GM18502 (cell line): Measurements from ENCODE around the gene BBX.
"Not testable (repeated sequence)": the region's sequence is repeated elsewhere in the genome, so short reads cannot be mapped to it uniquely, and the experiment has no call there.

ENCODE experiments used
- ATAC-seq: cut with Tn5 transposase; IDR thresholded peaks from one replicate; pipeline ENCODE4 v1.9.1; 2021; ENCODE audit warnings: mild to moderate bottlenecking; ENCODE audit not compliant: unreplicated experiment, poor library complexity

Gene BBX

DNA sequence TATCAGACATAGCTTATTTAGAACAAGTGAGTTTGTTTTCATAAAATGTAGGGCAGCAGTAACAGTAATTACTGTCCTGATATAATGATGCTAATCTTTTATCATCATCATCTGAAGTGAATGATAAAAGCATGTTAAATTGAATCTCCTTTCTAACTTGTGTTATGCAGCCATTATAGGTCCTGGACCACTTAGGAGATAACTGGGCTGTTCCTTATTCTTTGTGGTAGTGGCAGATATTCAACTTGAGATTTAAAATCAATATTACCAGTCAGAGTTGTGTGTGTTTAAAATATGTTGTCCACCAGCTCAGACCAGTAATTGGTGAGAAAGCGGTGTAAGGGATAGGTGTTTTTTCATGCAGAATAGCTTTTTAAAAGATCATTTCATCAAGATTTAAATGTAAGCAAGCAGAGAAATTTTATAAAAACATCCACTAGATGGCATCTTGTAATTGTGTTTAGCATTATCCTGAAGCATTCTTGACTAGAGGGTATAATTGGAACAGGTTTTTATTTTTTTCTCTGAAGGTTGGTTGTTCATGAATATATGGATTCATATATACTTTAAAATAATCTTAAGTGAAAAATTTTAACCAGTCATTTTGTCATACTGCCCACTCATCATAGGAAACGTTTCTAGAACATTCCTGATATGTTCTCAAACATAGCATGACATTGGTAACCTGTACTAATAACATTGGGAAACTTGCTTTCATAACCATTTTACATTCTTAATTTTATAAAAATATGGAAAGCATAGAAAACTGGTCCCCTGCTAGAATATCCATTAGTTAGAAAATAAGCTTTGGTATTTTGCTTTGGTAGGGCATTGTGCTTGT, 153.9 kb downstream of the BBX start:
- no peak for ATAC-seq

DNA sequence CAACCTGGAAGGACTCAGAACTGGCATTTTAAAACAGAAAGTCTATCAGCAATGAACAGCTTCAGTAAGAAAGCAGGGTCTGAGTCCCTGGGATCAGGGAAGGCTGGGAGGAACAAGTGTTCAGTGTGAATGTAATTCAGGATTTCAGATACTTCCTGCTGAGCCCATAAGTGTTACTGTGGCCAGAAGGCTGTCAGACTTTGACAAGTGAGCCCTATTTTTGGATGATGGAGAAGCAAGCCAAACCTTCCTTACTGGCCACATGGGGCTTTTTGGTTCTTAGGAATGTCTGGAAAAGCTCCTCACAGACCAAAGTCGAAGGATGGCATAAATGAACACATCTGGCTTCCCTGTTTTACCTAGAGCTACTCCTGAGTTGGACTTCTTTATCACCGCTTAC, 157.2 kb downstream of the BBX start:
- ATAC-seq = no peak

DNA sequence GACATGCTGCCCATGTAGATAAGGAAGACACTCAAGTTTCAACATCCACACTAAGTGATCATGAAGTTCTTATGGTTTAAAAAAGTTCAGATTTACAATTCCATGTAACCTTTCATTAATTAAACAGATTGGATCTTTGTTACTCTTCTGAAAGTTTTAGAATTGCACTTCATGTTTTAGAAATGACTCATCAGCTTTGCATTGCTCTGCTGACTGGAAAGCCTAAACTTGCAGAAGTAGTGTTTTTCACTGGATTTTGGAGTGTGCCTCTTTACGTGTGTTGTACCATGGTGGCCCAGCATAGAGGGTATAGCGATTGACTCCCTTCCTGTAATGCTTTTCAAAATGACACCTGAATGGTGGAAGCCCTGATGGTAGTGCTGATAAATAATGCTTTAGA, 157.9 kb downstream of the BBX start:
- ATAC-seq = peak; percentile 70

DNA sequence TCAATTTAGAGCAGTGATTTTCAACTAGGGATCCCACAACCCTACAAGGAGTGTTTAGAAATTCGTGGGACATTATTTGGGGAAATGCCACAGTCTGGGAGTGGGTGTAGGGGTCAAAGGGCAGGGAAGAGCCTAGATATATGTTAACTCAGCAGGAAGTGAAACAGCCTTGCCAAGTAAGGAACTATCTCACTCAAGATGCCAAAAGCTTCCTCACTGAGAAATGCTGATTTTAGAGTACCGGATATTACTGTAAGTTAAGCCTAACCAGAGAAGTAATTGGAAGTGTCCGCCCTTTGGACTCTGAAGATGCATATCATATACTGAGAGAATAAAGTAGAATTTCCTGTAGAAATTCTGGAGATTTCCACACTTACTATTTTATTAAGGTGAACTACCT, 158.6 kb downstream of the BBX start:
- ATAC-seq = no peak

DNA sequence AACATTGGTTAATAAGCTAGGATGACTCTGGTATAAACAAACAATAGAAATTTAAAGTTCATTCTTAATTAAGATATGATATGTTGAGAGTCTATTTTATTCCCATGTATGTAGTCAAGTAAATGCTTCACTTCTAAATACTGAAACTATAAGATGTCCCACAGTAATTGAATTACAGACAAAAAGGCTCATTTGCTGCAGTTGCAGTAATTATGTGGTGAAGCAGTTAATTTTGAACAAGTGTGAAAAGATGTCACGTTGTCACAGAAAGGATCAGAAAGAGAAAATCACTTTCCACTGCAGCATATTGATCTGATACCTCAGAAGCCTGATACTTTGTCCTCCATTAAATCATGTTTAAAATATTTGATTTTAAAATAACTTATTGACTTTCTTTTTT, 159.8 kb downstream of the BBX start:
- no peak for ATAC-seq

DNA sequence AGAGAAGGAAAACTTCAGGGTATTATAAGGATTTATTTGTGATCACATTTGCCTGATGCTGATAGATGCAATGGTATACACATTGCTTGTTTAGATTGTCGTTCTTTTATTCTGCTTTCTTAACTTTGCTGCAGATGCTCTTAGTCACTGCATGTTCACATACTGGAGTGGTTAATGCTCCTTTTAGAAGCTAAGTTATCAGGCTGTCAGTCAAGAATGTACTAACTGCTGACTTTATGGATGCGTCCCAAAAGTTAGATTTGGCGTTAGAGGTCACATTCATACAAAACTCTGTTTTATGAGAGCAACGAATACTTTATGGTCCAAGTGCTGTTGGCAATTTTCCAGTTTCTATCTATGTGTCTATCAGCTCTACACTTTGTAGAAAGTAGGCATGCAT, 160.7 kb downstream of the BBX start:
- ATAC-seq = no peak

DNA sequence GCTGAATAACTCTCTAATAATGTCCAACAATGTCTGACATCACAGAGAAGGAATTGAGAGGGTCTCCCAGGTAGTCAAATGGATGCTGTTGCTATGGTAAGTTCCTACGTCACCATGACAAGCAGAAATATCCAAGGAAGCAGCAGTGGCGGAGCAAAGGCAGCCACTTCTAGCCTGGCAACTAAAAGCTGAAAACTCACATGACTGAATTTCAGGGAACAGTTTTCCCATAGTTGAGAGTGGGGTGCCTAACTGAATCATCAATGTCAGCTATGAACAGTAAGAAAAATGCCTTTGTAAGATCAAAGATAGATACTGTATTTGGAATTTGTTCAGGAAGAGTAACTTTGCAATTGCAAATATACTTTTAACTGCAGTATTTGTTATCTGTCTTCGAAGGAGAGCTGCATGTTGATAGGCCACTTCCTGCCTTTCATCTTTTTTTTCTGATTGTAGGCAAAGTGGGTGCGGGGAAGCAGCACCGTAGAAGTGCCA, 161.7 kb downstream of the BBX start:
- ATAC-seq = no peak

DNA sequence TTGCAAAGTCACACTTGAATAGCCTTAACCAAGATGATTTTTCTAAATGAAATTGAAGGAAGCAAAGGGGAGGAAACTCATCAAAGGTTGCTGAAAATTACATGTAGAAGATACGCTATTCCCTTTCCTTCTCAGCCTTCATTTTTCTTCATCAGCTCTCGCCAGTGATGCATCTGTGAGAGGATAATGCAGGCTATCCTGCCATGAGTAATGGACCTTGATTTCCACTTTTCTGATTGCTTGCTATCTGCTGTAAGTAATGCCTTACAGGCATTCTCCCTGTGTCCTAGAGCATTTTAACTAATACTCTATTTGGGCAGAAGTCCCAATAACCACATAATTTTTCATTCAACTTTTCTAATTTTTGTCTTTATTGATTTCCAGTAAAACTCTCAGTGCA, 162.6 kb downstream of the BBX start:
- ATAC-seq = no peak

DNA sequence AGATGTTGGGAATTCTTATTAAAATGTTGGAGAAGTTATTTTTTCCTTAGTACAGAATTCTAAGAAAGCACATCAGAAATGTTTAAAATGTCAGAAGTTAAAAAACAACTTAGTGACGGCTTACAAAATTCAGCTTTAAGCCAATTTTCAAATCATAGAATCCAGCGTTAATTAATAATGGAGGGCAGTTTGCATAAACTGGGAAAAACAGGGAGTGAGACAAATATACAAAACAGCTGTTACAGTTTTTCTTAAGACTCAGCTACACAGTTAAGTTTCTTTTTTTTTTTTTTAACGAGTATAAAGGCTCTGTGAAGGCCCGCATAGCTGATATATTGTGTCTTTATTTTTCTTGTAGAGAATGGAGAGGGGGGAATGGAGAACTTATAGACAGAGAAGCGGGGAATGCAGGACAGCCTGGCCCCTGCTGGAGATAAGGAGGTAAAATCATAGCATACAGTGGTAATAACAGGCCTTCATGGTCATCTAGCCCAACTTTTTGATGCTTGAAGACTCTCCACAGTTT, 164.4 kb downstream of the BBX start:
- ATAC-seq = no peak

DNA sequence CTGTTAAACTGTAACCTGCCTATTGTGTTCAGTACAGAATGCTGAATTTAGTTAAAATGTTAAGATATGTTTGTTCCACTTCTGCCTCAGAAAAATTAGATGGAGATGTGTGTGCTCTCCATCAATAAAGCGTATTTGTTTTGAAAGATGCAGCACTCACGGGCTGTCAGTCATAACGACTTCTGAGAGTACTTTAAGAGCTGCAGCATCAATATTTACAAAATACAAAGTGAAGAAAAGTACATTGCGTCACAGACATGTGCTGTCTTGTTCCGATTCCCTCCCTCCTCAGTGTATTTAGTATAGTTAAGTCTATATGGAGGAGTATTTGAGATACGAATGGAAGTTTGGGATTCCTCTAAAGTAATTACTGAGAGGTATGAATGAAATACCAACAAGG, 166.6 kb downstream of the BBX start:
- ATAC-seq = no peak

DNA sequence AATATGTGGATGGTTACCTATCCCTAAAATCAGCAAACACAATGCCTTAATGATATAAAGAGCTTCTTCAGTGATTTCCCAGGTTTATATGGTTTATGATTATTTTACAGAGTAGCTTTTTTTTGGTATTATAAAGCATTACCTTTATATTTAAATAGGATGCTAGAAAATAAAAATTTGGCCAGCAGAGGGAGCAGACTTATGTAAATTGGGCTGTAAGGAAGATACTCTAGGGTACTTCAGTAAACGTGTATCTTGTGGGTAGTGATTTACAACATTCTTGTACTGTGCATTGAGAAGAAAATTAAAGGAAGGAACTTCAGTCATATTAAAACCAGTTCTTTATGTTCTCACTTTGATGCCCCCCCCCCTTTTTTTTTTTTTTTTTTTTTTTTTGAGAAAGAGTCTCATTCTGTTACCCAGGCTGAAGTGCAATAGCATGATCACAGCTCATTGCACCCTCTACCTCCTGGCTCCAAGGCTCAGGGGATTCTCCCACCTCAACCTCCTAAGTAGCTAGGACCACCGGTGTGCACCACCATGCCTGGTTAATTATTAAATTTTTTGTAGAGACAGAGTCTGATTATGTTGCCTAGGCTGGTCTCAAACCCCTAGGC, 167.9 kb downstream of the BBX start:
- ATAC-seq = no peak

DNA sequence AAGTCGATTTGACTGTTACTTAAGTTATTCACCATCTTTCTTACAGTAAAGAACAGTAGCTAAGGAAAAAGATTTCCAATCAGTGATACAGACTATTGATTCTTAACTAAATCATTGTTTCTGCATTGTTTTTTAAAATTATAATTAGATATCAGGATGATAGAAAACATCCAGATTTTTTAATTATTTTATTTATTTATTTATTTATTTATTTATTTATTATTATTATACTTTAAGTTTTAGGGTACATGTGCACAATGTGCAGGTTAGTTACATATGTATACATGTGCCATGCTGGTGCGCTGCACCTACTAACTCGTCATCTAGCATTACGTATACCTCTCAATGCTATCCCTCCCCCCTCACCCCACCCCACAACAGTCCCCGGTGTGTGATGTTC, 169.2 kb downstream of the BBX start:
- not testable (repeated sequence) for ATAC-seq

DNA sequence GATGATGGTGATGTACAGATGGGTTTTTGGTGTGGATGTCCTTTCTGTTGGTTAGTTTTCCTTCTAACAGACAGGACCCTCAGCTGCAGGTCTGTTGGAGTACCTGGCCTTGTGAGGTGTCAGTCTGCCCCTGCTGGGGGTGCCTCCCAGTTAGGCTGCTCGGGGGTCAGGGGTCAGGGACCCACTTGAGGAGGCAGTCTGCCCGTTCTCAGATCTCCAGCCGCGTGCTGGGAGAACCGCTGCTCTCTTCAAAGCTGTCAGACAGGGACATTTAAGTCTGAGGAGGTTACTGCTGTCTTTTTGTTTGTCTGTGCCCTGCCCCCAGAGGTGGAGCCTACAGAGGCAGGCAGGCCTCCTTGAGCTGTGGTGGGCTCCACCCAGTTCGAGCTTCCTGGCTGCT, 174.6 kb downstream of the BBX start:
- ATAC-seq = not testable (repeated sequence)

DNA sequence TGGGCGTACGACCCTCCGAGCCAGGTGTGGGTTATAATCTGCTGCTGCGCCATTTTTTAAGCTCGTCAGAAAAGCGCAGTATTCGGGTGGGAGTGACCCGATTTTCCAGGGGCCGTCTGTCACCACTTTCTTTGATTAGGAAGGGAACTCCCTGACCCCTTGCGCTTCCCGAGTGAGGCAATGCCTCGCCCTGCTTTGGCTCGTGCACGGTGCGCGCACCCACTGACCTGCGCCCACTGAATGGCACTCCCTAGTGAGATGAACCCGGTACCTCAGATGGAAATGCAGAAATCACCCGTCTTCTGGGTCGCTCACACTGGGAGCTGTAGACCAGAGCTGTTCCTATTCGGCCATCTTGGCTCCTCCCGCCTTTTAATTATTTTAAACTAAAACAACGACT, 175.1 kb downstream of the BBX start:
- ATAC-seq = not testable (repeated sequence)

DNA sequence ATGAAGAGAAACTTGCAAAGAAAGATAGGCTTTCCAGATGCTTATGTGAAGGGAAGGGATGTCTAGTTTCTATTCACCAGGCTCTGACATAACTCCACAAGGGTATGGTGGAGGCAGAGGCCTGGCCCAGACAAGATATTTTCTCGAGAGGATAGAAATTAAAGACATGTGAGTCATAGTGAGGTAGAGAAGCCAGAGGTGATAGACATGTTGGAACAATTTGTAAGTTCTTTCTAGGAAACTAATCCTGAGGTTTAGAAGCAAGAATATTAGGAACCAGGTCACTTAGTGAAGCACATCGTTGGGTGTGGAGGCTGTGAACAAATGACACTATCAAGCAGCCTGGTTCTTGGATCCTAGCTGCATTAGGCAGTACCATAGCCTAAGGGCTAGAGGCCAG, 176.9 kb downstream of the BBX start:
- ATAC-seq = no peak

DNA sequence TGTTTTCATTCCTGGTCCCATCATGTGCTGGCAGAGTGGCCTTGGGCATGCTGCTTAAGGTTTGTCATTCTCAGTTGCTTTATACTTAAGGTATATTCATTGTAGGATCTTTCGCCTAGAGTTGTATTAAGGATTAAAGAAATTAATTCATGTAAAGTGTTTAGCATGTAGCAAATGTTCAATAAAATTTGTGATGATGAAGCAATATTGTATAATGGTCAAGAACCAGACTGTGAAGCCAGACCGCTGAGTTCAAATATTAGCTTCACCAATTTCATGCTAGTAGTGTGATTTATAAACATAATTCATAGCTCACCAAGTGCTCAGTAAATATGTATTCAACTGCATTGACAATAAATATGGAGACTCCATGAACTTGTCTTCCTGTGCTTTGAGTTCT, 178.5 kb downstream of the BBX start:
- ATAC-seq = no peak

DNA sequence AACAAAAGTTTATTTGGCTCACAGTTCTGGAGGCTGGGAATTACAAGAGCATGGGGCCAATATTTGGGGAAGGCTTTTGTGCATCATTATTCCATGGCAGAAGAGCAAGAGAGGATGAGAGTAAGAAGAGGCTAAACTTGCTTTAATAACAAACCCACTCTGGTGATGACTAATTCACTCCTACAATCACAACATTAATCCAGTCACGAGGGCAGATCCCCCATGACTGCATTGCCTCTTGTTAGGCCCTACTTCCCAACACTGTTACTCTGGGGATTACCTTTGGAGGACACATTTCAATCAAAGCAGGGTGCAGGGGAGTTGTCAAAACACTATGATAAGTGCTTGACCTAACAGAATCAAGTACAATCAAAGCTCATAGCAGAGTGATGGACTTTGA, 181.7 kb downstream of the BBX start:
- ATAC-seq = no peak

DNA sequence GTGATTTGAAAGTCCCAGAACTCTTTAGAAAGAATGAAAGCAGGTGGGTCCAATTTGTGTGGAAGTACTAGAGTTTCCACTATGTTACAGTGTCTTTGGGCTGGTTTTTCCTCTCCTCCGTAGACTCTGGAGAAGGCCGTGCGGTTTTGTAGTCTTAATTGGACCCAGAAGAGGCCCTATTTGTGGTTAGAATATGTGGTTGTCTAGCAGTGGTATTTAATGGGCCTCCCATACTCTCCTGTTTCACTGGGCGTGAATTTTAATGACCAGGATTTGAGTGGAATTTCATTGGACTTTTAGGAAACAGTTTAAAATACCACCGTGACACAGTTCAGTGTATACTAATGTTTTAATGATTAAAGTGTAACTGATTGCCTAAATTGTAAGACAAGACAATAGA, 182.3 kb downstream of the BBX start:
- no peak for ATAC-seq

DNA sequence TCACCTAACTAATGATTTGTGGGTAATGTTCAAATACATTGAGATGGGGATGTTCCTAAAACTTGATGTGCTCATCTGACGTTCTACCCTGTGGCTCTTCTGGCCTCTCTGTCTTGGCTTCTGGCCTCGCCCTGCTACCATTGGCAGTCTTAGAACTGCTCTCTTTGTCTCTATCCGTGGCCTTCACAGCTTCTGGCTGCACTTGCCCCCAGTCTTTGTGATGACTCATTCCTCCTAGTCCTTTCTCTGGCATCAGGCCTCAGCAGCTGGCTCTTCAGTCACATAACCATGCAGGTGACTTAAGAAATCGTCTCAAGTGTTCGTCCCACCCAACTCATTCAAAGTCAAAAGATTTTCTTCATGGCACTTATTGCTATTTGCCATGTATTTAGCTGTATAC, 188.1 kb downstream of the BBX start:
- ATAC-seq = no peak

DNA sequence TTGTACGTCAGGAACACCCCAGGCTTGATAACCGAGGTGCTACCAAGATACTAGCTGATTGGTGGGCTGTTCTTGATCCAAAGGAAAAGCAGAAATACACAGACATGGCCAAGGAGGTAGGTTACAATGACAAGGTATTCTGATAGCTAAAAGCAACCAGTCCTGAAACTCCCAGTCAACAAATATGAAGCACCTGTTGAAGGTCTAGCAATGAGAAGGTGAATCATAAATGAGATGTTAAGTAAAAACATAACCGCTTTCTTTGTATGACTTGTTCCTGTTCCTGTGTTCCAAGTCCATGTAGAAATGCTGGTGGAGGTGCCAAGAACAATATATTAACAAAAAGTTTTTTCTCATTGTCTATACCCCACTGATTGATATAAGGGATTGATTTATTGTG, 194.0 kb downstream of the BBX start:
- no peak for ATAC-seq

DNA sequence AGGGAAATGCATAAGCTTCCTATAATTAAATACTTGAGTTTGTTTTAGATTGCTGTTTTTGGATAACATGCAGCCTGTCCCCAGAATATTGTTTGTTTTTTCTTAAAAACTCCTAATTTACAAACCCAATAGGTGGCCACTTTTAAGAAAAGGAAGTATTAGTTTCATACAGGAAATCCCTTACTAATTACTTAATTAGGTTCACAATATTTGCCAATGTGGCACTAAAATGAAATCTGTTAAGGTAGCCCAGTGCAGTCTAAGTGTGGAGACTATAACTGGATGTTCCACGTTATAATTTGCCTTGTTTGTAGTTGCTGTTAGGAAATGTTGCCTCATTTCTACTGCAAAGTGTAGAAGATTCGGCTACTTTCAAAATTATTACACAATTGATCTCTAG, 195.8 kb downstream of the BBX start:
- ATAC-seq = no peak

DNA sequence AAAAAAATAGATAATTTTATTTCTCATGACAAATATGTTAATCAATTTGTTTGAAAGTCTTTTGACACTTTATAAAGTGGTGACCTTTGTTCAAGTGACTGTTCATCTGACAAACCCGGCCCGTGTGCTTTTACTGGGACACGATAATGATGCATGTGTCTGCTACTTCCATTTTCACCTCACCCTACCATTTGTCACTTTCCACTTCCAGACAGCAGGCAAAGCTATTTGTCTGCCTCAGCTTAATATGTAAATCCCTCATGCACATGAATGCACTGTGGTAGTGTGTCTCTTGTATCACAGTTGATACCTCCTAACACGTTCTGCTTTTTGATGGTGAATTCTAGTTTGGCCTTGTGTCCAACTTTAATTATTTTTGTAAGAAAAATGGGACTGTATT, 204.3 kb downstream of the BBX start:
- ATAC-seq = no peak
